CD4-positive, alpha-beta T cell treated with Interferon alpha-2 for 1 hour (primary cell): Measurements from ENCODE around the gene CKM.
"Not testable (repeated sequence)": the region's sequence is repeated elsewhere in the genome, so short reads cannot be mapped to it uniquely, and the experiment has no call there.

Experiments used
- DNase-seq, 2 donors: peaks; one replicate each; pipeline ENCODE4 v3.0.0-alpha.2; 2020 to 2022

The CKM gene

GRCh38 chr19:45280471-45280961 lies 42.2 kb downstream of the CKM start:
- DNase-seq = no peak

GRCh38 chr19:45279587-45280192 lies 43.0 kb downstream of the CKM start:
- DNase-seq = no peak

GRCh38 chr19:45278087-45278486 lies 44.6 kb downstream of the CKM start:
- DNase-seq = no peak

- no peak for DNase-seq
Measured at GRCh38 chr19:45276284-45276687, 46.4 kb downstream of the CKM start.

- DNase-seq = no peak
Measured at GRCh38 chr19:45275370-45275971, 47.2 kb downstream of the CKM start.

- DNase-seq = no peak
Measured at GRCh38 chr19:45273521-45273855, 49.2 kb downstream of the CKM start.

GRCh38 chr19:45271735-45272108 lies 51.0 kb downstream of the CKM start:
- DNase-seq = no peak

- DNase-seq = no peak
Measured at GRCh38 chr19:45271098-45271734, 51.5 kb downstream of the CKM start.

- not testable (repeated sequence) for DNase-seq
Measured at GRCh38 chr19:45269939-45270338, 52.7 kb downstream of the CKM start.

- no peak for DNase-seq
Measured at GRCh38 chr19:45267296-45267695, 55.4 kb downstream of the CKM start.

GRCh38 chr19:45265375-45265774 lies 57.3 kb downstream of the CKM start:
- no peak for DNase-seq

- DNase-seq = no peak
Measured at GRCh38 chr19:45264781-45265317, 57.8 kb downstream of the CKM start.

GRCh38 chr19:45263013-45263412 lies 59.7 kb downstream of the CKM start:
- DNase-seq = no peak

GRCh38 chr19:45262570-45262969 lies 60.1 kb downstream of the CKM start:
- DNase-seq = no peak

GRCh38 chr19:45258862-45259261 lies 63.8 kb downstream of the CKM start:
- DNase-seq = no peak

- no peak for DNase-seq
Measured at GRCh38 chr19:45256836-45257235, 65.8 kb downstream of the CKM start.
